DOHH2 (cell line): ENCODE data around the gene POLDIP3.

Experiments
- EZH2phosphoT487 ChIP-seq: fragments of 200-600 bp; sonication (generic); IDR thresholded peaks from 2 replicates; pipeline ENCODE4 v1.6.1; 2017; ENCODE audit warnings: borderline replicate concordance, mild to moderate bottlenecking, antibody characterized with exemption, low read length, moderate library complexity, mixed read lengths
- TF ChIP-seq, protein P1 (sequence below): fragments of 200-600 bp; sonication (generic); IDR thresholded peaks from one replicate; pipeline ENCODE4 v1.5.1; 2014; ENCODE audit warnings: antibody characterized with exemption, mild to moderate bottlenecking, low read depth, low read length; ENCODE audit not compliant: poor library complexity, severe bottlenecking

GRCh38 chr22:42608136-42608822 lies 6.4 kb downstream of the POLDIP3 start:
- TF ChIP-seq, protein P1, sequence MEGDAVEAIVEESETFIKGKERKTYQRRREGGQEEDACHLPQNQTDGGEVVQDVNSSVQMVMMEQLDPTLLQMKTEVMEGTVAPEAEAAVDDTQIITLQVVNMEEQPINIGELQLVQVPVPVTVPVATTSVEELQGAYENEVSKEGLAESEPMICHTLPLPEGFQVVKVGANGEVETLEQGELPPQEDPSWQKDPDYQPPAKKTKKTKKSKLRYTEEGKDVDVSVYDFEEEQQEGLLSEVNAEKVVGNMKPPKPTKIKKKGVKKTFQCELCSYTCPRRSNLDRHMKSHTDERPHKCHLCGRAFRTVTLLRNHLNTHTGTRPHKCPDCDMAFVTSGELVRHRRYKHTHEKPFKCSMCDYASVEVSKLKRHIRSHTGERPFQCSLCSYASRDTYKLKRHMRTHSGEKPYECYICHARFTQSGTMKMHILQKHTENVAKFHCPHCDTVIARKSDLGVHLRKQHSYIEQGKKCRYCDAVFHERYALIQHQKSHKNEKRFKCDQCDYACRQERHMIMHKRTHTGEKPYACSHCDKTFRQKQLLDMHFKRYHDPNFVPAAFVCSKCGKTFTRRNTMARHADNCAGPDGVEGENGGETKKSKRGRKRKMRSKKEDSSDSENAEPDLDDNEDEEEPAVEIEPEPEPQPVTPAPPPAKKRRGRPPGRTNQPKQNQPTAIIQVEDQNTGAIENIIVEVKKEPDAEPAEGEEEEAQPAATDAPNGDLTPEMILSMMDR: no peak
- TF ChIP-seq EZH2phosphoT487: no peak
